Endothelial cell of umbilical vein (primary cell): ENCODE data around the gene VCAN. TPM values are rescaled to one million over a fixed set of nuclear protein-coding genes. Genes with fewer than 3 reads are reported as not detected.

ENCODE experiments used
- BruUV-seq: library from RNA; stranded (reverse); fragments of 400-500 nt; replicated peaks from 2 replicates; lab custom pipeline; 2021; lab: Mats Ljungman, UMichigan
- CTCF ChIA-PET: fragments of 300-600, 350-600 bp; sonication (Branson Sonifier 250); formaldehyde crosslinking; loops from one replicate; lab custom pipeline; 2021; ENCODE audit warnings: antibody characterized with exemption, inconsistent platforms; lab: Charles Lee
- POLR2A ChIA-PET: fragments of 300-600, 350-600 bp; sonication (Branson Sonifier 250); formaldehyde crosslinking; loops from one replicate; lab custom pipeline; 2021; ENCODE audit warnings: antibody characterized with exemption, inconsistent platforms; lab: Charles Lee
- DNase-seq: peaks from one replicate; pipeline ENCODE4 v3.0.0-alpha.2; 2011; ENCODE audit warnings: low read depth, low spot score
- FAIRE-seq: peaks from 2 replicates; lab custom pipeline; 2011; peaks lifted over from hg19 to GRCh38; lab: Jason Lieb, UNC
- H2AFZ ChIP-seq: 2 replicates; pipeline ENCODE4 v1.6.0; 2012; ENCODE audit warnings: low read depth, low read length, control low read depth, inconsistent platforms
- H3K27ac ChIP-seq: 2 replicates; pipeline ENCODE4 v1.5.1; 2011; ENCODE audit warnings: low read depth, mild to moderate bottlenecking, control low read depth, low read length, moderate library complexity; ENCODE audit not compliant: insufficient read depth
- H3K27me3 ChIP-seq, 2 experiments: 2 replicates each; pipeline versions ENCODE4 v1.6.0 to v1.6.1; 2011; ENCODE audit warnings: low read length in 2 of 2, mixed read lengths in 1 of 2; ENCODE audit not compliant: control insufficient read depth in 2 of 2, insufficient read depth in 2 of 2
- H3K36me3 ChIP-seq, 2 experiments: 2 replicates in 1 of 2; 3 replicates in 1 of 2; pipeline ENCODE4 v1.5.1; 2011; ENCODE audit warnings: low read length in 2 of 2, mild to moderate bottlenecking in 1 of 2, moderate library complexity in 1 of 2; ENCODE audit not compliant: control insufficient read depth in 2 of 2, insufficient read depth in 2 of 2; ENCODE audit errors: extremely low read depth in 1 of 2
- H3K4me1 ChIP-seq: 3 replicates; pipeline ENCODE4 v1.5.1; 2011; ENCODE audit warnings: mild to moderate bottlenecking, low read length; ENCODE audit not compliant: control insufficient read depth, insufficient read depth; ENCODE audit errors: extremely low read depth
- H3K4me2 ChIP-seq: 2 replicates; pipeline ENCODE4 v1.6.1; 2011; ENCODE audit warnings: low read length, control low read depth, mixed read lengths; ENCODE audit not compliant: insufficient read depth
- H3K4me3 ChIP-seq, 3 experiments: fragments of 200-600 bp in 1 of 3; sonication (generic), shearing (Covaris generic) in 1 of 3; replicated peaks in 1 of 3; 2 replicates each; pipeline ENCODE4 v1.5.1; 2011 to 2016; ENCODE audit warnings: control low read depth in 3 of 3, low read length in 3 of 3, mild to moderate bottlenecking in 2 of 3, inconsistent platforms in 1 of 3, low read depth in 1 of 3, moderate library complexity in 1 of 3; ENCODE audit not compliant: insufficient read depth in 1 of 3
- H3K79me2 ChIP-seq: 2 replicates; pipeline ENCODE4 v1.6.0; 2012; ENCODE audit warnings: low read length, inconsistent platforms; ENCODE audit not compliant: control insufficient read depth, insufficient read depth
- H3K9ac ChIP-seq: replicated peaks from 2 replicates; pipeline ENCODE3; 2011; ENCODE audit warnings: low read length, control low read depth; ENCODE audit not compliant: insufficient read depth; ENCODE audit errors: extremely low read depth
- H3K9me1 ChIP-seq: replicated peaks from 3 replicates; pipeline ENCODE4 v1.6.0; 2011; ENCODE audit warnings: mild to moderate bottlenecking, low read length; ENCODE audit not compliant: control insufficient read depth, insufficient read depth; ENCODE audit errors: extremely low read depth
- H3K9me3 ChIP-seq: replicated peaks from 2 replicates; pipeline ENCODE4 v1.5.1; 2012; ENCODE audit warnings: low read length, inconsistent platforms; ENCODE audit not compliant: control insufficient read depth, insufficient read depth
- H4K20me1 ChIP-seq: replicated peaks from 2 replicates; pipeline ENCODE3; 2011; ENCODE audit warnings: mild to moderate bottlenecking, low read length; ENCODE audit not compliant: control insufficient read depth, insufficient read depth; ENCODE audit errors: extremely low read depth
- CTCF ChIP-seq, 2 donors: IDR thresholded peaks; 1 replicate in 1 of 2; 2 replicates in 1 of 2; pipeline ENCODE4 v1.5.1; 2011; ENCODE audit warnings: low read length in 2 of 2, mild to moderate bottlenecking in 2 of 2, moderate library complexity in 2 of 2, control low read depth in 1 of 2, inconsistent platforms in 1 of 2, low read depth in 1 of 2; ENCODE audit not compliant: insufficient read depth in 1 of 2; ENCODE audit errors: extremely low read depth in 1 of 2
- EZH2 ChIP-seq: IDR thresholded peaks from 2 replicates; pipeline ENCODE4 v1.6.1; 2012; ENCODE audit warnings: borderline replicate concordance, low read depth, mild to moderate bottlenecking, moderate library complexity, low read length, inconsistent platforms; ENCODE audit not compliant: severe bottlenecking
- FOS ChIP-seq: IDR thresholded peaks from 2 replicates; pipeline ENCODE4 v1.6.1; 2011; ENCODE audit warnings: mild to moderate bottlenecking, low read length, moderate library complexity, borderline replicate concordance; ENCODE audit not compliant: insufficient read depth
- GATA2 ChIP-seq: IDR thresholded peaks from 2 replicates; pipeline ENCODE4 v1.7.0; 2011; ENCODE audit warnings: low read depth, mild to moderate bottlenecking, moderate library complexity, mixed read lengths, low read length; ENCODE audit not compliant: insufficient read length, insufficient read depth
- JUN ChIP-seq: IDR thresholded peaks from 2 replicates; pipeline ENCODE4 v1.6.1; 2011; ENCODE audit warnings: borderline replicate concordance, low read depth; ENCODE audit not compliant: insufficient read length, insufficient read depth
- MAX ChIP-seq: IDR thresholded peaks from 2 replicates; pipeline ENCODE4 v1.6.1; 2011; ENCODE audit not compliant: insufficient read depth, insufficient read length
- MYC ChIP-seq: IDR thresholded peaks from one replicate; pipeline ENCODE4 v1.6.1; 2011; ENCODE audit warnings: mild to moderate bottlenecking, low read depth, low read length
- POLR2A ChIP-seq: IDR thresholded peaks from 2 replicates; pipeline ENCODE4 v1.6.1; 2012; ENCODE audit warnings: low read depth, mild to moderate bottlenecking, control low read depth, low read length
- POLR2AphosphoS5 ChIP-seq: IDR thresholded peaks from 2 replicates; pipeline ENCODE4 v1.6.1; 2012; ENCODE audit warnings: low read depth, mild to moderate bottlenecking, control low read depth, low read length, moderate library complexity; ENCODE audit not compliant: insufficient read depth
- dilution Hi-C: fragments of 300-500 bp; cut with MboI; formaldehyde crosslinking; loops from one replicate; pipeline ENCODE4 v1.15.0; 2019; ENCODE audit warnings: low sequenced_read_pairs; ENCODE audit not compliant: extremely low pct_ligation_motif_present
- intact Hi-C: fragments of 100-400 bp; cut with micrococcal nuclease; formaldehyde crosslinking; loops from one replicate; pipeline ENCODE4 v1.10.0; 2022
- polyA plus RNA-seq, 4 experiments: library from polyadenylated mRNA; depleted of rRNA in 3 of 4; stranded (reverse) in 3 of 4; unstranded in 1 of 4; fragments of >200 nt; gene quantifications; 2 replicates each; pipeline versions ENCODE4 v1.2.1 to v1.2.3, GENCODE V29; 2011 to 2012; ENCODE audit warnings: missing spikeins in 1 of 4
- total RNA-seq: library from RNA; stranded (reverse); gene quantifications from 2 replicates; pipeline ENCODE4 v1.2.3, GENCODE V29; 2021

VCAN gene
- total and polyA plus RNA-seq, 2 donors (not counting 3 experiments of a cell fraction or from before 2014, with no cell fraction given): 0.35 to 1.2 TPM

GRCh38 chr5:83572271-83572670 lies 100.7 kb downstream of the VCAN start:
- BruUV-seq: no TSS peak
- Histone ChIP-seq H3K36me3 (no peaks in the 10 kb centered on the region), H3K9me1 (no peaks in the 10 kb centered on the region), H3K9ac (no peak overlapping the region), H3K4me1 (peaks cover 15% of the 10 kb centered on the region), H2AFZ (no peak overlapping the region), H4K20me1 (no peaks in the 10 kb centered on the region), H3K4me3 (no peak overlapping the region), H3K9me3 (no peaks in the 10 kb centered on the region), H3K27me3 (no peaks in the 10 kb centered on the region), H3K27ac (no peak overlapping the region), H3K79me2 (no peaks in the 10 kb centered on the region), H3K4me2 (no peak overlapping the region)
- POLR2A ChIA-PET: no interaction called here
- no peak for DNase-seq
- intact Hi-C loops: no loop called here
- no peak for FAIRE-seq
- CTCF ChIA-PET: no interaction called here
- no peak for TF ChIP-seq POLR2AphosphoS5
- no peak for TF ChIP-seq GATA2
- TF ChIP-seq MYC: no peak
- TF ChIP-seq POLR2A: no peak
- TF ChIP-seq FOS: no peak
- no peak for TF ChIP-seq MAX
- TF ChIP-seq JUN: no peak
- TF ChIP-seq EZH2: no peak
- TF ChIP-seq CTCF (IDR thresholded peaks at IDR 0.05; ENCODE audit: extremely low read depth in 1 of 2, insufficient read depth in 1 of 2, low read depth in 1 of 2, low read length in 2 of 2): no peak
- dilution Hi-C loops: no loop called here
